HG03354 (cell line): ENCODE data around the gene STX16.

Experiments
- ATAC-seq: cut with Tn5 transposase; IDR thresholded peaks from one replicate; pipeline ENCODE4 v1.9.1; 2021; ENCODE audit warnings: mild to moderate bottlenecking; ENCODE audit not compliant: unreplicated experiment, poor library complexity, severe bottlenecking

The STX16 gene

GRCh38 chr20:58650776-58651558 lies at the start of gene STX16:
Gene STX16 (plus strand): TSS chr20:58651283. CDS start chr20:58652007, 724 bp downstream.
- peak; percentile 71 for ATAC-seq

DNA sequence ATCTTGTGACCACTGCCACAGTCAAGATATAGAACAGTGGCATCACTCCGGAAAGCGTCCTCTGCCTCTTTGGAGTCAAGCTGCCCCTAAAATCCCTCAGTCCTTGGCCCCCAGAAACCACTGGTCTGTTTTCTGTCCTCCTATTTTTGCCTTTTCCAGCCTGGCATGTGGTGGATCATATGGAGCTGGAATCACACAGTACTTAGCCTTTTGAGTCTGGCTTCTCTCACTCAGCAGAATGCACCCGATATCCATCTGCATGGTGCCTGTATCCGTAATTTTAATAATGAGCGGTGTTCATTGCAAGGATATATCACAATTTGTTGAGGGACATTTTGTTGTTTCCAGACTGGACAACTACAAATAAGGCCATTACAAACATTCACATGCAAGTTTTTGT lies 49.0 kb upstream of the STX16 start:
- no peak for ATAC-seq

DNA sequence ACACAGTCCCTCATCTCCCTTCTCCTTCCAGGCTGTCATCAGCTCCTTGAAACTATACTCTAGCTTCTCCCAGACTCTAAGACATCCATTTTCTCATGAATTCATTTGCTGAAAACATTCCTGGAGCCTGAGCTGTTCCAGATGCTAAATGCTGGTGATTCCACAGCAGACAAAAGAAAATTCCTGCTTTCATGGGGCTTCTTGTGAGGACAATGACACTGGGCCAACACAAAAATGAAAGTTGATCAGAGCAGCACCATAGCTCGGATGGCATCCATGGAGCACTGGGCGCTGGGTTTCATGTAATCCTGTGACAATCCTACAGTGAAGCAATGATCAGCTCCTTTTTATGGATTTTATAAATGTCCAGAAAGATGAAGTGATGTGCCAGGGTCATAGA lies 47.4 kb upstream of the STX16 start:
- no peak for ATAC-seq

DNA sequence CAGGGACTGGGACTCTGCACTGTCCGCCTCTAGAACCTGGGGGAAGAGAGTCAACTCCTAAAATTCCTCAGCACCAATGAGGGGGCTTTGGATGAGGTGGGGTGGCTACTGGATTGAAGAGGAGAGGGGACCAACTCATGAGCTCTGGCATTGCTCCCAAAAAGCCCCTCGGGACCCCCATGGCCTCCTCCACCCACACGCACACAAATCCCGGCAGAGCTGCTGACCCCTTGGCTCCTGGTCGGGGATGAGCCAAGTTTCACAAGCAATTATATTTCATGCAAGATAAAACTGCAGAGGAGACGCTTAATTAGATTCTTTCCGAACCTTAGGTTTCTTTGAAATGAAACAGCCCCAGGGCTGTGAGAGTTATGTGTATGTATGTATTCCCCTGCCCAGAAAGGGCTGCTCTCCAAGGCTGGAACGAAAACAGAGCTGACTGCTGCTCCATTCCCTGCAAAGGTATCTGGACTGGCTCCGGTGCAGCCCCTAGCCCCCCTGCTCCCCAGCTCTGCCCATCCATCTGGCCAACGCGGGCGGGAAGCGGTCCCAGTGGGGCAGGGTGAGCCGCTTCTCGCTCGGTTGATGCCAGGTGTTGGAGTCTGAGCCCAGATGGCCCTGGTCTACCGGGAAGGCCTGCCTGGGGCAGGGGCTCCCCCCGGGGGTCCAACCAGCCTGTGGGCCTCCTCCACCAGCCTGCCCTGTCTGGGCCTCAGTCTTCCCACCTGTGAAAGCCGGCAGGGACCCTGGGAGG lies 46.8 kb upstream of the STX16 start:
- no peak for ATAC-seq

DNA sequence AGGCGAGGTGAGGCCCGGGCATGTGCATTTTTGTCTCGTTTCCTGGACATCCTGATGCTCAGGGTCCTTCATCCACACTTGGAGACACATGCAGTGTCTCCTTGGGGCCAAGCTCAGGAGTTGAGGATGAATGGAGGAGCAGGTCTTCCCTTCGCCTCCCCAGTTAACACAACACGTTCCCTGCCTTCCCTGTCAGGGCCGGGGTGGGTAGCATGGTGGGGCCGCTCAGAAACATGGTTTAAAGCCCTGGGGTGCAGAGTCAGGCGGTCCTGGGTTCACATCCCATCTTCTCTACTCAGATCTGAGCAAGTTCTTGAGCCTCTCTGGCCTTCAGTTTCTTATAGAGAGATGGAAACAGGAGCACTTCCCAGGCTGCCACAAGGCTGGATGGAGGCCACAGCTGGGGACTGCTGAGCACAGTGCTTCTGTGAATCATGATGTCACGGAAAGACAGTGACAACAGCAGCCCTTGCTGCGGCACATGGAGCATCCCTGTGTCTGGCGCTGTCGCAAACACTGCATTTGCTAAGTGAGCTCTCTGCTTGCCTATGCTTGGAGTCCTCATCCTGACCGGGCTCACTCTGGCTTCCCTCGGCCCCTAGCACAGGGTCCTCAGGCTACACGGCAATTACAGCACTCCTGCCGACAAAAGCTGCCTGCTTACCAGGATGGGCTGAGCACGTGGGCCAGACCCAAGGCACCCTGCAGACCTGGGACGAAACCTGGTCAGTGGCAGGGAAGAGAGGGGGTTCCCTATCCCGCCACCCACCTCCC lies 45.6 kb upstream of the STX16 start:
- ATAC-seq = no peak

DNA sequence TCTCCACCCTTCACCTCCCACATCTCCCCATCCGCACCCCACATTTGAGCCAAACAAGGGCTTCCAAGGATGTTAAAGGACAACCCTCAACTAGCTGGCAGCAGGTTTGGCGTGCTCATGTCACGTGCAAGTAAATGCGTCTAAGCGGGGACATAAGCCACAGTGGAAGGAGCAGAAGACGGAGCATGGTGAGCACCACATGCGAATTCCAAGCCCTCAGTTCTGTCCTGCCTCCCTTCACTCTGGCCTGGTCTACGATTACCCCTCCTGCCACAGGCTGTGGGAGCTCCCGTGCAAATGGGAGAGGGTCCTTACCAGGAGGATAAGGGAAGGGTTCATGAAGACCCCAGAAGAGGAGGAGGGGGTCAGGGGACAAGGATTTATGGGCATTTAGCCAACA lies 44.9 kb upstream of the STX16 start:
- ATAC-seq = no peak

GRCh38 chr20:58608096-58608840 lies 42.8 kb upstream of the STX16 start:
- no peak for ATAC-seq

GRCh38 chr20:58609026-58609425 lies 42.1 kb upstream of the STX16 start:
- ATAC-seq = no peak

- ATAC-seq = no peak
Measured at GRCh38 chr20:58610071-58610800, 40.8 kb upstream of the STX16 start.

- ATAC-seq = no peak
Measured at GRCh38 chr20:58610811-58611210, 40.3 kb upstream of the STX16 start.

GRCh38 chr20:58611236-58612030 lies 39.6 kb upstream of the STX16 start:
- no peak for ATAC-seq

DNA sequence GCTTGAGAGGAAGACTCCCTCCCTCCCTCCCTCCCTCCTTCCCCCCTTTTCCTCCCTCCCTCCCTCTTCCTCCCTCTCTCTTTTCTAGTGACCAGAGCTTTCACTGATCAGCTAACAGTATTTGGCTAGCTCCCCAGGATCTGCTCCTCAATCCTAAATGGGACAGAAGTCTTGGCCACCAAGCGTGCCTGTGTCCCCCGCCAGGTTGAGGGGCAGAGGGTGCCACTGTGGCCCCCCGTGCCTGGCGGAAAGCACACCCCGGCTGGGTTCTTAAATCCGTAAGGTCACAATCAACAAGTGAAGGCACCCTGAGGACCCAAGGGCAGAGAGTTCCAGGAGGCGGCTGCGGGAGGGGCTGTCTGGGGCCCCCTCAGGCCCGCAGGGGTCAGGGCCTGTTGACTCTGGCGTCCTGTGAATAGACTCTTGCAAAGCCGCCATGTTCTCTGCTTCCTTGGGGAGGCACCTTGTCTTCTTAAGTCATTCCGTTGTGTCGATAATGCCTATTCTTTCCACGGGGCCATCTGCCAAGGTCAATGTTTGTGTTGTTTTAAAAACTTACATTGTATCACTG lies 38.9 kb upstream of the STX16 start:
- ATAC-seq = no peak

DNA sequence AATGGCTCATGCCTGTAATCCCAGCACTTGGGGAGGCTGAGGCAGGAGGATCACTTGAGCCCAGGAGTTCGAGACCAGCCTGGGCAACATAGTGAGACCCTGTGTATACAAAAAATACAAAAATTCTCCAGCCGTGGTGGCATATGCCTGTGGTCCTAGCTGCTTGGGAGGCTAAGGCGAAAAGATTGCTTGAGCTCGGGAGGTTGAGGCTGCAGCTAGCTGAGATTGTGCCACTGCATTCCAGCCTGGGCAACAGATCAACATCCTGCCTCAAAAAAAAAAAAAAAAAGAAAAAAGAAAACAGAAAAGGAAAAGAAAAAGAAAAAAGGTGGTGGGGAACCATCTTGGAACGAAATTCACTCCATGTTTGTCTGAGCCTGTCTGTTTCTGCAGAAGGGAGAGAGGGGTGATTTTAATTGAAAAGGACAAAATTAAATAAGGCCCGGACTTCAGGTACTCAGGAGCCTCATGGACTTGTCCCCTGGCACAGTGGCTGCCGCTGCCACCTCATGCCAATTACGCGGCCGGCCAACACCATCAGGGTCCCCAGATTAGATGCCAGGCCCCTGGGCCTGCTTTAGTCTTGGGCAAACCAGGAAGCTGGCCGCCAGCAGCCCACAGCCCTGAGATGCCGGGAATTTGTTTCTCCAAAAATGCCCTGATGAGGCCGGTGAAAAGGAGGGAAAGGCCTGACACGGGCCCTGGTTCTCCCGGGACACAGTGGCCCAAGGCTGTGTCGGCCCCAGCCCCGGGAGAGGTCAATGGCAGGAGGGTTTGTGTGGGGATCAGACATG lies 37.8 kb upstream of the STX16 start:
- no peak for ATAC-seq

DNA sequence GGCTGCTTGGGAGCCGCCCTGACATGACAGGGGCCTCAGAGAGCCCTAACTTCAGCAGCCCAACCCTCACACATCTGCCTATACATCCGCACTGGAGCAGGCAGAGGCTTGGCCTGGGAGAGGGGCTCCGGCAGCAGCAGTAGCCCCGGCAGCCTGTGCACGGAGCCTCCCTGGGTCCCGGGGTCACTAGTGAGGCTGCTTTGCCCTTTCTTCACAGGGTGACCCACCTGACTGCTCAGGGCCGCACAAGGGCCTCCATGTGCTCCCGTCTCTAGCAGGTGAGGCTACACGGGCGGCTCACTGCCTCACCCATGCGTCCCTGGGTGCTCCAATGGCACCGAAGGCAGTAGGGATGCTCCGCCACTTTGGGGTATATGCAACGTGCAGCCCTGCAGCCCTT lies 36.7 kb upstream of the STX16 start:
- no peak for ATAC-seq

- ATAC-seq = no peak
Measured at GRCh38 chr20:58614984-58615760, 35.9 kb upstream of the STX16 start.

GRCh38 chr20:58616411-58616810 lies 34.7 kb upstream of the STX16 start:
- ATAC-seq = no peak

DNA sequence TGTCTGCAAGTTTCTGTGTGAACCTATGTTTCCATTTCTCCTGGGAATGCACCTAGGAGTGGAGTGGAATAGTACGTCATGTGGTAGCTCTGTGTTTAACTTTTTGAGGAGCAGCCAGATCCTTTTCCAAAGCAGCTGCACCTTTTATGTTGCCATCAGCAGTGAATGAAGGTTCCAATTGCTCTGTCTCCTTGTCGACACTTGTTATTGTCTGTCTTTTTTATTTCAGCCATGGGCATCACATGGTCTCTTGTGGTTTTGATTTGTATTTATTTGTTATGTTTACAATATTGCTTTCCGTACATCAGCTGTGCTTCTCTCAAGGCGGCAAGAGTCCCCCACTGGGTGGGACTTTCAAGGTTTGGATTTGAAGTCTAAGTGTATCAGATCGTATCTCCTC lies 33.9 kb upstream of the STX16 start:
- ATAC-seq = no peak
